ENCODE measurements around the gene CENPVL3.
"Not testable (repeated sequence)": the region's sequence is repeated elsewhere in the genome, so short reads cannot be mapped to it uniquely, and the experiment has no call there.

Gene CENPVL3

DNA sequence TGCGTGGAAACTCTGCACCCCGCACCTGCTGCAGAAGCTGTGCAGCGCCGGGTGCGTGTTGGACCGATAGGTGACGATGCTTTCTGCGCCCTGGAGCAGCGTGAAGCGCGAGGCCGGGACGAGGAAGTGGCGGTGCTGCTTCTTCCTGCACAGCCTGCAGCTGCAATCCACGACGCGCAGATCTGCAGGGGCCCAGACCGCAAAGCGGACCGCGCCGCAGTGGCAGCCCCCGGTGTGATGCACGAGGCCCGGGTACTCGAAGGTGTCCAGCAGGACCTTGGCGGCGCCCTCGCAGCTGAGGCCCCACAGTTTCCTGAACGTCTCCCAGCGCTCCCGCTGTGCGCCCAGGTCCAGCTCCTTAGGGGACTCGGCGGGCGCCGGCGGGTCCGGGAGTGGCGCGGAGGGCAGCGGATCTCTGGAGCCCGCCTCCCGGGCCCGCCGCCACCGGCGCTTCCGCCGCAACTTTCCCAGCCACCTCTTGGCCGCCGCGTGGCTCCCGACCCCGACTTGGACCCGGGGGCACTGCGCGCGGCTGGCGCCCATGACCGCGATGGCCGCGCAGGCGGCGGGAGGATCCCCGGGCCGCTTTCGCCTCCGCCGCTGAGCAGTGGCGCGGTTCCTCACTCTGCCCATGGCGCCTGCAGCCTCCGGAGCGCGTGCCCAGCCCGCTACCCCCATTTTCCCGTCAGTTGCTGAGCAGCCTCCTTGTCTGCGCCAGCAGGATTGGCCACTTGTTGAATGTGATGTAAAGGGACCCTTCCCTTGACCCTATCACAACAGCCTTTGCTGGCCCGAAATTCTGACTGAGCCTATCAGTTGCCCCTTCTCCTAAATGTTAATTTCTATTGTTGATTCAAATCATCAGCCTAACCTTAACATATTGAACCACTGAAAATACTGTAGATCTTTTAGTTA lies at the start of gene CENPVL3:
Gene CENPVL3, minus strand, starts transcription at position 672 of the 915 bp plus-strand sequence. Its CDS starts 39 bp downstream, at position 633.
- not testable (repeated sequence) for DNase-seq (ENCODE audit: low read depth)

DNA sequence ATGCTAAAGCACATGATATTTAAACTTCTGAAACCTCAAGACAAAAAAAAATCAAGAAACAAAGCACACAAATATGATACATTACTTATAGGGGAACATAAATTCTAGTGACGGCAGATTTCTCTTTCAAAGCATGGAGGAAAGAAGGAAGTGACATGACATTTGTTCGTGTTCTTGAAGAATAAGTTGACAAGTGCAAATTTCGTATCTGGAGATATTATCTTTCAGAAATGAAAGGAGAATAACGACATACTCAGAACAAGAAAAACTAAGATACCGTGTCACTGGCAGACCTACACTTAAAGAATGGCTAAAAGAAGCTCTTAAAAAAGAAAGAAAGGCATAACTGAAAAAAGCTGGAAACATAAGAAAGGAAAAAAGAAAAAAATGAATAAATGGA lies 47.3 kb upstream of the CENPVL3 start:
- no peak for DNase-seq (ENCODE audit: low read depth)

DNA sequence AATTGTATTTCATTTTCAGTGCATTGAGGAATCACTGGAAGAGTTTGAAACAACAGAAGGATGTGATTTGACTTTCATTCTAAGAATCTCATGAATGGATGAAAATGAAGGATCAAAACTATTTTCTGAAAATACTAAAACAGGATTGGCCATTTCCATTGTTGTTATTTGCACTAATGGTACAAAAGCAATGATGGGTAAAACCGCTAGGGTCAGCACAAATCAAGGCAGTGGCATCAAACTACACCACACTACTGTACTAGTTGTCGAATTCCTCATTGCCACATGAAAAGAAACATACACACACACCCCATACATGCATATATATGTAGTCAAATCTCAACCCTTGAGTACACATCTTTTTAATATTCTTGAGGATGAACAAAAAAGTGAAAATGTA lies 24.7 kb upstream of the CENPVL3 start:
- DNase-seq (ENCODE audit: low read depth), result no peak

- DNase-seq (ENCODE audit: low read depth), result peak; percentile 56
Measured at GRCh38 chrX:51641421-51642021, 22.8 kb upstream of the CENPVL3 start.

DNA sequence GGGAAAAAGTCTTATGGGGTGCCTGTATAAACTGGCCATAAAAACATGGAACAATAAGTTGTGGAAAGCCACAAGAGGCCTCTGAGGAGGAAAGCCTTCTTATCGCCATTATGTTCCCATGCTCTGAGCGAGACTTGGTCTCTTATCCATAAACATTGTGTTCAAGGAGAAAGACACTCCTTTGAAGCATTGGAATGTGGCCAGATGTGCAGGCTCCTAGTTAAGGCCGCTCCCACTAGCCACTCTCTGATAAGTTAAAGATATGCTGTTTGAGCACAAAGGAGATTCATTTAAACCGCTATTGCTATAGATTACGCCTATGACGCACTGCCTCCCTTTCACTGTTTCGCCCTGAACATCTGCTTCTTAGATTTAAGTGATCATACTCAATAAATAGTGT lies 17.8 kb upstream of the CENPVL3 start:
- DNase-seq (ENCODE audit: low read depth), result not testable (repeated sequence)

GRCh38 chrX:51614353-51615012 lies 4.2 kb downstream of the CENPVL3 start:
- peak; percentile 63 for DNase-seq (ENCODE audit: low read depth)

- DNase-seq (ENCODE audit: low read depth), result peak; percentile 51
Measured at GRCh38 chrX:51608766-51609165, 9.9 kb downstream of the CENPVL3 start.

DNA sequence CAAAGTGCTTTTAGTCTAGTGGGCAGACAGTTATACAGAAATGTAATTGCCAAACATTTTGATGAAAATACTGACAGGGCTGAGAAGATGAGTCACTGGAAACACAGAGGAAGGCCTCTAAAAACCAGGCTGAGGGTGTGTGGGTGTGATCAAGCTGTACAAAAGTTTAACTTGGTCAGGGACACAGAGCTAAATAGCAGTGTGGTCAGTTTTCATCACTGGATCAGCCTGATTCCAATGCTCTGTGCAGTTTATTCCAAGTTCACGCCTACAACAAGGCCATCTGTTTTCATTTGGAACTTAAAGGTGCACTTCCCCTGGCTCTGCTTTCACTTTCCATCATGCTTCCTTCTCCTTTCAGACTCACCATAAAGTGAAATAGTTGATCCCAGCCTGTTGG lies 10.6 kb downstream of the CENPVL3 start:
- DNase-seq (ENCODE audit: low read depth), result peak; percentile 25

DNA sequence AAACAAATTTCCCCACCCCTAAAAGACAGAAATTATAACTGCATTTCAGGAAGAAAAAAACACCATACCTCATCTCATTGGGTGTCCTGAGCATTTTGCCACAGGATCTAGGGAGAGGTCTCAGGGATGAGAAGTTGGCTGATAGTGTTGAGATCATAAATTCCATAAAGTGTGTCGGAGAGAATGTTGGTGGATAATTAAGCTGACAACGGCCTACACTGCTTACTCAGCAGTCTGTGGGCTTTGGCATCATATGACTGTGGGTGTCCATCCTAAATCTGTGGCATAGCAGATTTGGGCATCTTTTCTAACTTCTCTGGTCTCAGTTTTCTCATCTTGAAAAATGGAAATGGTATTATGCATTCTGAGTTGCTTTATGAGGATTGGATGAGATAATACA lies 12.3 kb downstream of the CENPVL3 start:
- DNase-seq (ENCODE audit: low read depth), result no peak

DNA sequence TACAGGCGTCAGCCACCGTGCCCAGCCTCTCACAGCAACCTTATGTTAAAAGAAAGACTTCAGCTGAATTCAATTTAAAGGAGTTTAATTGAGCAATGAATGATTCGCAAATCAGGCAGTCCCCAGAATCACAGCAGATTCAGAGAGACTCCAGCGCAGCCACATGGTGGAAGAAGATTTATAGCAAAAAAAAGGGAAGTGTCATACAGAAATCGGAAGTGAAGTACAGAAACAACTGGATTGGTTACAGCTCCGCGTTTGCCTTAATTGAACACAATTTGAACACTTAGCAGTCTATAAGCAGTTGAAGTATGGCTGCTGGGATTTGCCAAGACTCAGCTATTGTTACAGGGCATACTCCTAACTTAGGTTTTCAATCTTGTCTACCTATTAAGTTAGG lies 19.8 kb downstream of the CENPVL3 start:
- no peak for DNase-seq (ENCODE audit: low read depth)

DNA sequence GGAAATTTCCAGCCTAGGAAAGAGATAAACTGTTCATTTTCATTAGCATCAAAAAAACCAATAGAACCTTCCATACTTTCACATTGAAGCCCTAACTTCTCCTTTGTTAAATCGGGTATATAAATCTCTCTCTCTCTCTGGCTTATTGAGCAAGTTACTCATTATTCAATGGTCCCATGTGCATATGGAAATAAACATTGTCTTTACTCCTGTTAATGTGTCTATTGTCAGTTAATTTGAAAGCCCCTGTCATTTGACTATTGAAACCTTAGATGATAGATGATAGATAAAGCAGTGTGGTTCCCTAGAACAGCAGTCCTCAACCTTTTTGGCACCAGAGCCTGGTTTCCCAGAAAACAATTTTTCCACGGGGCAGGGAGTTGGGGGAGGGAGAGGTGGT lies 46.8 kb downstream of the CENPVL3 start:
- no peak for DNase-seq (ENCODE audit: low read depth)

DNA sequence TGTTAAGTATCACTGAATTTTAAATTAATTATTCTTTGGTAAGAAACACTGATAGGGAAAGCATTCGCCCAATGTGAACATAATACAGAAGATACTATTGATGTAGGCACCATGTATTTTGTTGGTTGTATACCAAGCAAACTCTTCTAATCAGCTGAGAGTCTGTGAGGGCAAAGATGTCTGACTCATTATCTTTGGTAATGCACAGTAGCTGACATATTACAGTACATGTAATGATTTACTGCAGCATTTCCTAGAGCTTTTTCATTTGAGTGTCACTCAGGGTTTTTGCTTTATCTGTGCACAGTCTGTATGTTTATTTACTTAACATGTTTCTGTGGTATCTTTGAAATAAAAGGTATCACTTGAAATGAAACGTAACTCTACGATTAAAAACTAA lies 49.2 kb downstream of the CENPVL3 start:
- DNase-seq (ENCODE audit: low read depth), result peak; percentile 12

DNA sequence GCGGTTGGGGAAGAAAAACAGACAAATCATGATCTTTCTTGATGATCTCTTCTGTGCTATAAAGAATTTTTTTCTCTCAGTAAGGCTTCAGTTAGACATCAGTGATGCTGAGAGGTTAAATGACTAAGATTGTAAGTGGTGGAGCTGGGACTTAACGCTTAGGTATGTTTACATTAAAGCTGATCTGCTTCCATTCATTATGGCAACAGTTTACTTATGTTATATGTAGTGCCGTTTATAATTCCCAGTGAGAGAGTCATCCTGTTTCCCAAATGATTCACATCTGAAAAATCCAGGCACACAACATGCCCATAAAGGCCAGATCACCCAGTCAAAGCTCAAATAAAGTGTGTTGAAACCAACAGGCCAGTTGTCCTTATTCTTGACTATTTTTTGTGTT lies 50.1 kb downstream of the CENPVL3 start:
- peak; percentile 85 for DNase-seq (ENCODE audit: low read depth)
